OCI-LY7 (cell line): Measurements from ENCODE around the gene ZPR1.

Experiments
- CTCF ChIP-seq: fragments of 200-600 bp; sonication (generic); conservative IDR thresholded peaks from 2 replicates; pipeline ENCODE4 v1.5.1; 2014; ENCODE audit warnings: mild to moderate bottlenecking, antibody characterized with exemption, low read length, moderate library complexity, mixed read lengths
- EZH2phosphoT487 ChIP-seq: fragments of 200-600 bp; sonication (generic); IDR thresholded peaks from 2 replicates; pipeline ENCODE4 v1.6.1; 2018; ENCODE audit warnings: low read depth, borderline replicate concordance, mild to moderate bottlenecking, mixed run types, antibody characterized with exemption, low read length, moderate library complexity, mixed read lengths

- TF ChIP-seq CTCF (no peak), EZH2phosphoT487 (no peak)
These were observed 47.1 kb downstream of the ZPR1 start for GRCh38 chr11:116740741-116741140.
